Loucy (cell line): ENCODE results near the gene DSE.

Experiments used
- H2AFZ ChIP-seq: fragments of 200-600 bp; sonication (generic); 2 replicates; pipeline ENCODE4 v1.6.0; 2016; ENCODE audit warnings: antibody characterized with exemption, mild to moderate bottlenecking, low read length, moderate library complexity
- H3F3A ChIP-seq: fragments of 200-600 bp; 2 replicates; pipeline ENCODE4 v1.6.0; 2016; ENCODE audit warnings: antibody characterized with exemption, low read depth, mild to moderate bottlenecking
- H3K27me3 ChIP-seq: fragments of 200-600 bp; sonication (generic); 2 replicates; pipeline ENCODE4 v1.6.1; 2014; ENCODE audit warnings: low read length, mild to moderate bottlenecking; ENCODE audit not compliant: insufficient read depth, poor library complexity, severe bottlenecking
- H3K36me3 ChIP-seq: fragments of 200-600 bp; sonication (generic); 2 replicates; pipeline ENCODE4 v1.6.1; 2016; ENCODE audit warnings: low read length; ENCODE audit not compliant: insufficient read depth
- H3K4me1 ChIP-seq: fragments of 200-600 bp; sonication (generic); 2 replicates; pipeline ENCODE4 v1.5.1; 2014; ENCODE audit warnings: low read length, mild to moderate bottlenecking; ENCODE audit not compliant: insufficient read depth, poor library complexity, severe bottlenecking
- H3K4me2 ChIP-seq: fragments of 200-600 bp; sonication (generic); 2 replicates; pipeline ENCODE4 v1.6.0; 2014; ENCODE audit warnings: antibody characterized with exemption, low read length, low read depth, mild to moderate bottlenecking; ENCODE audit not compliant: poor library complexity, severe bottlenecking
- H3K4me3 ChIP-seq: fragments of 200-600 bp; sonication (generic); 2 replicates; pipeline ENCODE4 v1.5.1; 2014; ENCODE audit warnings: low read length, mild to moderate bottlenecking, mixed read lengths; ENCODE audit not compliant: poor library complexity, severe bottlenecking
- H3K79me2 ChIP-seq: fragments of 200-600 bp; sonication (generic); 2 replicates; pipeline ENCODE4 v1.6.1; 2014; ENCODE audit warnings: low read length; ENCODE audit not compliant: insufficient read depth
- H3K9ac ChIP-seq: fragments of 200-600 bp; sonication (generic); 2 replicates; pipeline ENCODE4 v1.6.0; 2014; ENCODE audit warnings: mild to moderate bottlenecking, low read depth, low read length, moderate library complexity; ENCODE audit not compliant: poor library complexity, severe bottlenecking
- H3K9me2 ChIP-seq: fragments of 200-600 bp; sonication (generic); replicated peaks from 2 replicates; pipeline ENCODE4 v1.6.1; 2016; ENCODE audit warnings: low read depth, low read length, mixed read lengths
- H3K9me3 ChIP-seq: fragments of 200-600 bp; sonication (generic); 2 replicates; pipeline ENCODE4 v1.6.1; 2014; ENCODE audit warnings: mild to moderate bottlenecking, antibody characterized with exemption, low read length, low read depth; ENCODE audit not compliant: insufficient read depth
- H4K20me1 ChIP-seq: fragments of 200-600 bp; sonication (generic); 2 replicates; pipeline ENCODE4 v1.6.0; 2014; ENCODE audit warnings: antibody characterized with exemption, low read length, mild to moderate bottlenecking; ENCODE audit not compliant: insufficient read depth, poor library complexity, severe bottlenecking
- EZH2phosphoT487 ChIP-seq: fragments of 200-600 bp; IDR thresholded peaks from 2 replicates; pipeline ENCODE4 v1.6.1; 2018; ENCODE audit warnings: antibody characterized with exemption, mild to moderate bottlenecking, moderate library complexity, borderline replicate concordance
- TF ChIP-seq, protein P1 (sequence below): fragments of 200-600 bp; sonication (generic); conservative IDR thresholded peaks from 2 replicates; pipeline ENCODE4 v1.5.1; 2014; ENCODE audit warnings: mild to moderate bottlenecking, antibody characterized with exemption, low read length

The DSE gene

DNA sequence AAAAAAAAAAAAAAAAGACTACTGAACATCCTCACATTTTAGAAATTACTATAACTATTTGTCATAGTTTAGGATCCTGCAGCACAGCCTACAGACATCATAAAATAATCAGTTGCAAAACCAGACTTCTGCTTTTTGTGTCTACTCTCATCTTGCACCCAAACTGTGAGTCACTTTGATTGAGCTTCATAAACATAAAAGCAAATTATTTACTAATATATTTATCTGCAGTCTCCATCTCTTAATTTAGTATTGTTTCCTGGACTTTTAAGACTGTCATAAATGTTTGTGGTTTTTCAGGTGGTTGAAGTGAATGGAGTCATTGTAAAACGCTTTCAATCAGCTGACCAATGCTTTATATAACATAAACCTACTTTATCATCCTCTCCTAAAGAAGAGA lies 75.7 kb downstream of the DSE start:
- H2AFZ ChIP-seq: no peak overlapping the region
- peak overlapping the region; percentile 2 for H3K4me2 ChIP-seq
- no peaks in the 10 kb centered on the region for H3K9me2 ChIP-seq

DNA sequence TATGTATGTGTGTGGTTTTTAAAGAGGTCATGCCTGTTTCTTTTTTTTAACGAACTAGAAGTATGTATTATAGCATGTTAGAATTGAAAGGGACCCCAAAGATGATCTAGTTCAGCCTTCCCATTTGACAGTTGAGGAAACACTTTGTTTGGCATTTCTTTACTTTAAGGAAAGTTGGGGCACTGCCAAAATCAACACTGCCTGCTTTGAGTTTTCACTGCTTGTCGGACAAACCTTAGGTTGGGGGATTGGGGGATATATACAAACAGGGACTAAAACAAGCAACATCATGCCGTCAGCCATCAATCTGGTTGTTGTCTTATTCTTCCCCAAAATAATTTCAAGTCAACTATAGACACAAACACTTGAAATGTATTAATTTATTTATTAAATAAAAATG lies 76.3 kb downstream of the DSE start:
- peaks cover 35% of the 10 kb centered on the region for H3K4me1 ChIP-seq

More for the DNA sequence above, 75.7 kb downstream of the DSE start:
- TF ChIP-seq, protein P1, sequence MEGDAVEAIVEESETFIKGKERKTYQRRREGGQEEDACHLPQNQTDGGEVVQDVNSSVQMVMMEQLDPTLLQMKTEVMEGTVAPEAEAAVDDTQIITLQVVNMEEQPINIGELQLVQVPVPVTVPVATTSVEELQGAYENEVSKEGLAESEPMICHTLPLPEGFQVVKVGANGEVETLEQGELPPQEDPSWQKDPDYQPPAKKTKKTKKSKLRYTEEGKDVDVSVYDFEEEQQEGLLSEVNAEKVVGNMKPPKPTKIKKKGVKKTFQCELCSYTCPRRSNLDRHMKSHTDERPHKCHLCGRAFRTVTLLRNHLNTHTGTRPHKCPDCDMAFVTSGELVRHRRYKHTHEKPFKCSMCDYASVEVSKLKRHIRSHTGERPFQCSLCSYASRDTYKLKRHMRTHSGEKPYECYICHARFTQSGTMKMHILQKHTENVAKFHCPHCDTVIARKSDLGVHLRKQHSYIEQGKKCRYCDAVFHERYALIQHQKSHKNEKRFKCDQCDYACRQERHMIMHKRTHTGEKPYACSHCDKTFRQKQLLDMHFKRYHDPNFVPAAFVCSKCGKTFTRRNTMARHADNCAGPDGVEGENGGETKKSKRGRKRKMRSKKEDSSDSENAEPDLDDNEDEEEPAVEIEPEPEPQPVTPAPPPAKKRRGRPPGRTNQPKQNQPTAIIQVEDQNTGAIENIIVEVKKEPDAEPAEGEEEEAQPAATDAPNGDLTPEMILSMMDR: no peak
- no peak for TF ChIP-seq EZH2phosphoT487
- Histone ChIP-seq H4K20me1 (no peaks in the 10 kb centered on the region), H3F3A (no peaks in the 10 kb centered on the region), H3K27me3 (no peaks in the 10 kb centered on the region), H3K36me3 (no peaks in the 10 kb centered on the region), H3K9ac (no peak overlapping the region), H3K79me2 (no peaks in the 10 kb centered on the region), H3K9me3 (no peaks in the 10 kb centered on the region), H3K4me1 (peaks cover 33% of the 10 kb centered on the region), H3K4me3 (no peak overlapping the region)

DNA sequence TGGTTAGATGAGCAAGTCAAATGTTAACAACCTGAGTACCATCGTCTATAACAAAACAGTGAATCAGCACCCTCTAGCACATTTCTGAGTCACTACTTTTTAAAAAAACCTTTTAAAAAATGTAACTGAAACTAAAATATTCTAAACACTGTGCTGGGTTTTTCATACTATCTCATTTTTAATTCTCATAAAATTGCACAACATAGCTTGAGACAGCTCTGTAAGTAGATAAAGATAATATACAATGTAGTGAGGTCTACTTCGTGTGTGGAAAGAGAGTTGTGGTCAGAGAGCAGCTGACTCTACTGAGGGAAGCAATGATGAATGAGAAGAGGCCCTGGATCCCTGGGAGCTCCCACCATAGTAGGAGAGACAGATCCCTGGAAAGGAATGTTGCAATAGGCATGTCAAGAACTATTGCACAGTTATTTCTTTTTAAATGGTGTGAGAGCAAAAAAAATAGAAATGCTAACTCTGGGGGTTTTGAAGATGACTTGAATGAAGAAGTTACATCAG lies 76.8 kb downstream of the DSE start:
- no peak overlapping the region for H3K9ac ChIP-seq
- H3K9me3 ChIP-seq: no peaks in the 10 kb centered on the region
- H3K4me3 ChIP-seq: no peak overlapping the region
- peaks cover 35% of the 10 kb centered on the region for H3K4me1 ChIP-seq
- H4K20me1 ChIP-seq: no peaks in the 10 kb centered on the region
- TF ChIP-seq, protein P1: peak; percentile 22
- no peak for TF ChIP-seq EZH2phosphoT487
- H3F3A ChIP-seq: no peaks in the 10 kb centered on the region
- no peaks in the 10 kb centered on the region for H3K27me3 ChIP-seq
- H3K36me3 ChIP-seq: no peaks in the 10 kb centered on the region
- no peak overlapping the region for H2AFZ ChIP-seq
- H3K9me2 ChIP-seq: no peaks in the 10 kb centered on the region
- H3K79me2 ChIP-seq: no peaks in the 10 kb centered on the region
- H3K4me2 ChIP-seq: no peak overlapping the region

More for the DNA sequence above, 76.3 kb downstream of the DSE start:
- Histone ChIP-seq H3K4me2 (peak overlapping the region; percentile 2), H3K9ac (no peak overlapping the region), H4K20me1 (no peaks in the 10 kb centered on the region), H3K9me3 (no peaks in the 10 kb centered on the region), H3K79me2 (no peaks in the 10 kb centered on the region), H3K27me3 (no peaks in the 10 kb centered on the region), H3K36me3 (no peaks in the 10 kb centered on the region), H3F3A (no peaks in the 10 kb centered on the region), H3K4me3 (no peak overlapping the region), H2AFZ (no peak overlapping the region), H3K9me2 (no peaks in the 10 kb centered on the region)
- TF ChIP-seq EZH2phosphoT487: no peak
- TF ChIP-seq, protein P1: no peak
